RWPE1 (cell line): ENCODE measurements around the gene TTL.
A peak's percentile ranks its signal among the peaks of the same experiment; 100 is the strongest.

Source experiments
- CTCF ChIA-PET: fragments of 350-600 bp; sonication (Branson Sonifier 250); formaldehyde crosslinking; extraction: SDS; loops from one replicate; lab custom pipeline; 2021; lab: Yijun Ruan, JAX
- POLR2A ChIA-PET: fragments of 400-600 bp; formaldehyde crosslinking; extraction: SDS; loops from one replicate; lab custom pipeline; 2020; ENCODE audit warnings: antibody characterized with exemption; ENCODE audit not compliant: low non-redundant PET; lab: Yijun Ruan, JAX
- DNase-seq: peaks from one replicate; pipeline ENCODE4 v3.0.0; 2012; ENCODE audit warnings: low spot score
- H3K27ac ChIP-seq: fragments of 450-650 bp; 2 replicates; pipeline ENCODE4 v1.5.1; 2017
- CTCF ChIP-seq: fragments of 450-650 bp; conservative IDR thresholded peaks from 2 replicates; pipeline ENCODE4 v1.5.1; 2017; ENCODE audit warnings: low read depth, mild to moderate bottlenecking

Gene TTL

GRCh38 chr2:112483042-112483473, 1.1 kb downstream of the TTL start:
- H3K27ac ChIP-seq: peak overlapping the region; percentile 94
- CTCF ChIA-PET: interaction anchor here (0.6 kb wide), 1 partner anchor 363 kb away, joined by 4 read pairs; no protein-coding TSS in a partner anchor
- TF ChIP-seq CTCF: no peak
- POLR2A ChIA-PET: no interaction called here
- DNase-seq: peak; percentile 55

- DNase-seq: peak; percentile 5
- no peak overlapping the region for H3K27ac ChIP-seq
- no peak for TF ChIP-seq CTCF
- ChIA-PET POLR2A (no interaction called here), CTCF (no interaction called here)
Observed at GRCh38 chr2:112483831-112484230, 1.9 kb downstream of the TTL start.

- ChIA-PET CTCF (interaction anchor here (0.8 kb wide), 1 partner anchor 15 kb away, joined by 3 read pairs; no protein-coding TSS in a partner anchor), POLR2A (no interaction called here)
- H3K27ac ChIP-seq: no peak overlapping the region
- TF ChIP-seq CTCF: no peak
- no peak for DNase-seq
Observed at GRCh38 chr2:112485849-112486248, 3.9 kb downstream of the TTL start.

- DNase-seq: no peak
- no peak overlapping the region for H3K27ac ChIP-seq
- CTCF ChIA-PET: no interaction called here
- TF ChIP-seq CTCF: no peak
- POLR2A ChIA-PET: no interaction called here
Observed at GRCh38 chr2:112486895-112487294, 4.9 kb downstream of the TTL start.

GRCh38 chr2:112487444-112487961, 5.5 kb downstream of the TTL start:
- H3K27ac ChIP-seq: no peak overlapping the region; the same call in 1 of the 2 replicates
- DNase-seq: no peak
- POLR2A ChIA-PET: no interaction called here
- CTCF ChIA-PET: no interaction called here
- TF ChIP-seq CTCF: no peak

- TF ChIP-seq CTCF: no peak
- no peak for DNase-seq
- ChIA-PET CTCF (no interaction called here), POLR2A (no interaction called here)
- H3K27ac ChIP-seq: peak overlapping the region; percentile 18
Observed at GRCh38 chr2:112488201-112488600, 6.2 kb downstream of the TTL start.
